ENCODE data around the gene CASP12.

Gene CASP12

DNA sequence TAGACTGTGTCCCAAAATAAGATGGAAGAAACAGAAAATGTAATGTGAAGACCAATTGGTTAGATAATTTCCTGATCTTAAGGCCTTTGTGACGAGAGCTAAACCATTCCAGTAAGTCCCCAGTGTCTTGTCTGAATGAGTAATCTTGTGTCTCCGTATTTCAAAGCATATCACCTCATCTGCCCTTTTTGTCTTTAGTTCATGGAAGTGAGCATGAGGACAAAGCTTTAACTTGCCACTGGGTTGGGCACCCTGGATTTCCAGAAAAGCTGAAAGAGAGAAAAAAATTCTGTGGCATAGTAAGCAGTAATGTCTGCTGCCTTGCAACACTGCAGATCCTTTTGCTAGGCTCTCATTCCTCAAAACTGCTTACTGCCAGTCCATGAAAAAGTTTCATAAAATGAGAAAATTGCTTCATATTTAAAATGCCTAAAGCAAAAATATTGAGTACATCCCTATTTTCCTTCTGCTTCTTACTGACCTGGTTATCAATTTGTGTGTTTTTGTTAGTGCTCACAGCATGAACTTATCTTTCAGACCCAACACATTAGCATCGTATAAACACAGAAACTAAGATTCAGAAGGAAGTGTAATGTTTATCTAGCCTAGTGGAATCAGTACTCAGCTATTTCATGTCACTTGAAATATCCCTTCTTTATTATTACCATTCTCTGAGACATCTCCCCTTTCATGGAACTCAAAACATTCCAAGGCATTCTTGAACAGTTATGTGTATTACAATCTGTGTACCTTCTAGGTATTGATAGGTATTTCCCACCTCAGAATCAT lies 5.3 kb downstream of the CASP12 start:
- no peak for DNase-seq (ENCODE audit: low read depth in 2 of 2)

DNA sequence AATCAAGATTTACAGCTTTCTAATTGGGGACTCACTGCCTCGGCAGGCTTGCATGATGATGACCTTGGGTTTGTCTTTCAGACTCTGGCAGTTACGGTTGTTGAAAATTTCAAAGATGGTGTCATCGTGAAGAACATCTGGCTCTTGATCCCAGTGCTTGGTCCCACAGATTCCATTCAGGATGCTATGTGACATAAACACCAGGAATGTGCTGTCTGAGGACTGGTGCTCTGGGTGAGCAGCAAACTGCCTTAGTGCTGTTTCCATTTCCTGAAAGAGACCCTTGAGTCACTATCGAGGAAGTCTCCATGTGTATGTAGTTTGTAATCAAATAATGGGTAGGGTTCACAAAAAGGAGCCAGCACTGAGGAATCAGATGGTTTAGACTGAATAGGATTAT lies 7.1 kb downstream of the CASP12 start:
- DNase-seq (ENCODE audit: low read depth in 2 of 2): no peak

DNA sequence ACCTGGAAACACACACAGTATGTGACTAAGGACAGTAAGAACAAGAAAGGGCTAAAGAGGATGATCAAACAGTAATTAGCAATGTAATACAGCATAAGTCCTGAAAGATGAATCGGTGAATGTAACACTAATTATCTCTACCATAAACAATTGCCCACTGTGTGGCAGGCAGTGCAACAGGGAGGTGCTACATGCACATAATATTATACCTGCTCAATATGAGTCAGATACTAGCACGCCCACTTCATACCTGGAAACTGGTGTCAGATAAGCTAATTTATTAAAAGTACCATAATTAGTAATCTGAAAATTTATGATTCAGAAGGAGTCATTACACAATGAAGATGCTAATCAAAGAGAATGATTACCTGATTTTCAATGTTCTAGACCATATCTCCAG lies 14.9 kb downstream of the CASP12 start:
- DNase-seq (ENCODE audit: low read depth in 2 of 2): no peak

DNA sequence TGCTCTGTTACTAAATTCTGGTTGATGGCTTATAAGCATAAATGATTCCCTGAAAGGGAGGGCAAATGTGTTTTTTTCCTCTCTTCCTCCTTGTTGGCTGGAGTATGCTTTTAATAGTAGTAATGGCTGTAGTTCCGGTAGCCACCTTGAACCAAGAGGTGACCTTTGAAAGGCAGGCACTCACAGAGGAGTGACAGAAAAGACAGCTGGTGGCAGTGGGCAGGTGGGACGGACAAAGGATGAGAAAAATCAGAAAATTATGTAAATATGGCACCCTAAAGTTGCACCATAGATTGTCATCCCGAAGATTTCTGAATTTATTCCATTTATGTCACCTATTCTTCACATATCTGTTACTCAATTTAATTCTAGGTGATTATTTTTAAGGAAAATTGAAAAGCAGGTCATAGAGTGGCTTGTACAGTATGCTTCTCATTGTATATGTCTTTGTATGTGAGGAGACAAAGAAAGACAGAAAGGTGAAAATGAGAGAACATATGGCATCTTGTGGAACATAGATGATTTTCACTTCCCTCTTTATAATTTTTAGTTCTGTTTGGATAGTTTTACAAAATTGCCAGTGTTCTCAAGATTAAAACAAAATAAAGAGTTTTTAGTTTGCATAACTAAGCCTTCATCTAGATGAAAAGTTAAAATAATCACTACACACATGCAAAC lies 17.0 kb downstream of the CASP12 start:
- no peak for DNase-seq (ENCODE audit: low read depth in 2 of 2)

DNA sequence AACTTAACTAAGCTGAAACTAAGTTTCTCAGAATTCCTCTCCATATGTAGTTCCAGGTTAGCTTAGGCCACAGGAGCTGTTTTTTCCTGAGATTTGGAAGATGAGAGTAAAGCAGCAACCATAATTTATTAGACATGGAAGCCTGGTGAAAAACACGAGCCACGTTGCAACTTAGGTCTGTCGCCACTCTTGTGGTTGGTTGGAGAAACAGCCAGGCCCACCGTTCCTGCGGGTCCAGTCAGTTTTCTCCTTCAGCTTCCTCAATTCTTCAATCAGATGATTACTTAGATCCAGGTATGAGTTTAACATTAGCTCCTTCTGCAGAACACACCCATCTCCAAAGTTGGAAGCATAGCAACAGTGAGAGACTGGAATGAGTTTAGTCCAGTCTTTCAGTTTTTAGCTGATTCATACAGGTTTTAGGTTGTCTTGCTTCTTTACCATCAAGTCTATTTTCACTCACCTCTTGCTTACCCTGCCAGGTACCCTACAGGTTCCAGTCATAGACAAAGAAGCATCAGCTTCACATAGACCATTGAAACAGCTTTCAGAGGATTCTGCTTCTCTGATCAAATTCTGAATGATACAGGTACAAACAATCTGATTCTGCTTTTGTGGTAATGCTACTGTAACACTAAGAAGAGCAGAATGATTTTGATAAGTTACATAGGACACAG lies 18.6 kb downstream of the CASP12 start:
- DNase-seq (ENCODE audit: low read depth in 2 of 2): no peak

DNA sequence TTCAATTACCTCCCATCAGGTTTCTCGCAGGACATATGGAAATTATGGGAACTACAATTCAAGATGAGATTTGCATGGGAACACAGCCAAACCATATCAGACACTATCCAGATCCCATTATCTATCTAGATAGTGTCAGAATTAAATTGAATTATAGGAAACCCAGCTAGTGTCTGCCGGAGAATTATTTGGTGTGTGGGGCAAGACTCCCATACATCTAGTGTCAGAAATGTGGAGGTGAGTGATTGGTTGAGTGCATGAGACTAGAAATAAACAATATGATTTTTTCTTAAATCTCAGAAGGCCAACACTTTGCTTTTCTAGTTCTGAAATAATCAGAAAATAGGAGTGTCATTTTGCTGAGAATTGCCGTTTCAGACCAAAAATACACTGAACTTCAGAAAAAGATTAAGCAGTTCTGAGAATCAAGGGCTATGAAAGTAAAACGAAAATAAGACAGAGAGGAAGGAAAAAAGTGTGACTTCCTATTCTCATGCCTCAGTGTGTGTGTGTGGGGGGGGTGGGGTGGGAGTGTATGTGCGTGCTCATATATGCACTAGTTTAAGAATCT lies 21.3 kb downstream of the CASP12 start:
- DNase-seq (ENCODE audit: low read depth in 2 of 2): no peak

DNA sequence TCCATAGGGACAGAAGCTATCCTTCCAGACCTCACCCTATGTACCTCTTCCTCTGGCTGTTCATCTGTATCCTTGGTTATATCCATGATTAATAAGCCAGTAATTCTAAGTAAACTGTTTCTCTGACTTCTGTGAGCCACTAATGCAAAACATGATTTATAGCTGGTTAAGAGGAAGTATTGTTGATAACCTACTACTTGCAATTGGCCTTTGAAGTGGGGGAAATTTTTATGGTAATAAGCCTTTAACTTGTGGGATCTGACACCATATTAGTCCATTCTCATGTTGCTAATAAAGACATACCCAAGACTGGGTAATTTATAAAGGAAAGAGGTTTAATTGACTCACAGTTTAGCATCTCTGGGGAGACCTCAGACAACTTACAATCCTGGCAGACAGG lies 21.9 kb downstream of the CASP12 start:
- no peak for DNase-seq (ENCODE audit: low read depth in 2 of 2)

DNA sequence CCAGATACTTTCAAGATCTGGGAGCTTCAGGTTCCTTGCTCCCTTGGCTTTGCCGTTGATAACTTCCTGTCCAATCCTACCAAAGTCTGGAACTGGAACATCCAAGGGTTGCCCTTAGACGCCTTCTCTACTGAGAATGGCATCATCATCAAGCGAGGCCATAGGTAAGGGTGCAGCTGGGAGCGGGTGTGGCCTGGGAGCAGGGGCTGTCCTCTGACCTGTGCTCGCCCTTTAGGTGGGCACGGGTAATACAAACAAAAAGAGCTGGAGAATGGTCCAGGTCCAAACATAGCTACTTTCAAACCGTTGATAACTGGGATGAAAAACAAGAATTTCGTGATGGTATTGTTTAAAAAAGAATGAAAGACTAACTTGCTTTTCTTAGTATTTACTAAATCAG lies 25.0 kb downstream of the CASP12 start:
- no peak for DNase-seq (ENCODE audit: low read depth in 2 of 2)

DNA sequence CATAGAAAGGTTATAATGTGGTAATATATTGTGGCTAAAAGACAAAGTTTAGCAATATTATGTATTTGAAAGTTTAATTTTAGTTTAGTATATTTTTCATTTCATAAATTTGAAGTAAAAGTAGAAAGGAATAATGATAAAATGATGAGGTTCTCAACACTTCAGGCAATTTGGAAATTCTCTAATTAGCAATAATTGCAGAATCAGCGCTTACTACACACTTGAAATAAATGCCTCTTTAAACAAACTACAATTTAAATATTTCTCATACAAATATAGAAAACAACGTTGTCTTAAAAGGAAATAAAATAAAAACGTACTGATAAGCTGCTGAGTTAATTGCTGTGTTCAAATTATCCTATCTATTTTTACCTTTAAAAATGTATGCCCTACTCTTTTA lies 25.9 kb downstream of the CASP12 start:
- no peak for DNase-seq (ENCODE audit: low read depth in 2 of 2)

DNA sequence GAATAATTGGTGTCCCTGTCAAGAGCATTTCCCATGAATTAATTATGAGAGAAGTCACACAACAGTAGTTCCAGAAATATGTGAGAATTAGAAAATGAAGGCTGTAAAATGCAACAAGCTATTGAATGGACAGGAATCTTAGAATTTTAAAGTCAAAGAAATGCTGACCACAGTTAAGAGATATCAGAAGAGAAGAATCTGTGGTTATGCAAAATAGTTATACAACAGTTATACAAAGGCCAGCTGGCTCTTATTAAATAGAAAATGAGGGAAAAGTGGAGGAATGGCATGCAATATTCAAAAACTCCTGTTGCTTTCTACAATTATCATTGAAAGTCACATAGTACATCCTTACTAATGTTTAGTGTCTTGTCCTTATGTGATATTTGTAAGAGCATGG lies 27.4 kb downstream of the CASP12 start:
- DNase-seq (ENCODE audit: low read depth in 2 of 2): no peak

DNA sequence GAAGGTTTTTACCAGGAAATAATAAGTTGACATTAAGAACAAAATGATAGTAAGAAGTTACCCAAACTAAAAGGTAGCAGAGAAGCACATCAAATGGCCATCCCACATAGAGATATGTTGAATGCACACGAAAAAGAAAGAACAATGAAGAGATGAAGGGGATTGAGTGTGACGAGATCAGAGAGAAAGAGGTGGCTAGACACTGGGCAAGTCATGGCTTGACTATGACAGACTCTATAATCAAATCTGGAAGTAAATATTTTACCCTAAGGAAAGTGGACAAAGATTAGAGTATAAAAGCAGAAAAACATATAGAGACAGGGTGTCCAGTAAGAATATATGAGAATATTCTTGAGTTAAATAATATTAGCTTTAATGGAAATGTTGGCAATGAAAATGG lies 31.4 kb downstream of the CASP12 start:
- DNase-seq (ENCODE audit: low read depth in 2 of 2): no peak

DNA sequence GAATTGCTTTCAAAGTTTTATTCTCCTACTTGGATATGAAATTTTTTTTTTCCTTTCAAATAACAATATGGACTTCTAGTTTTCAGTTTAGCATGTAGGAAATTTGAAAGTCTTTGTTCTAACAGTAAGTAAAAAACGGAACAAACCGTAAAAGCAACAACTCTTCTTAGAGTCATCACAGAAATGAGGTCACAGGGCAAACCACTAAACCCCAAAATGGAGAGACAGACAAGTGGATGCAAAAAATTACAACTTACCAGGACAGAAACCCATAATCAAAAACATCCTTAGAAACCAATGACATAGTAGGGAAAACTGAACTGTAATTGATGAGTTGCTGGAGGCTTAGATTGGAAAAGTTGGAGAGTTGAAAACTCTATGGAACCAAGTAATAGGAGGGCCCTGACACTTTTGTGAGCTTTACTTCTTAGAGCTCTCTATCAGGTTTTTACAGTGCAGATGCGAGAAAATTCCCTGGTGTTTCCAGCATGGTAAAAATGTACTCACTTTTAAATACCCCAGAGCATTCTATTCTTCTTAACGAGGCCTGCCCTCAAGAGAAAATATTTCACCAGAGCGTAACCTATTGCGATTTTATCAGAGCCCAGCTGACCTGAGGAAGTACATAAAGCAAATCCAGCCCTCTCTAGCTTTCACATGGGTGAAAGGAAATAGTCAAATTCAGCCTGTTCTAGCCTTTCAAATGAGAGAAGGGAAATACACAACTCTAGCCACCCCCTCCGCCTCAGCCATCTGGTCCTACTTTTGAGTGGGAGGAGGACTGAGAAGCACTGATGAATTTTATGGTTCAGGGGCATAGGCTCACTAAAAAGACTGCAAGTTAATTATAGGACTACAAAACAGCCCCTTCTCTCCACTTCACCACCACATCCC lies 39.1 kb downstream of the CASP12 start:
- no peak for DNase-seq (ENCODE audit: low read depth in 2 of 2)

DNA sequence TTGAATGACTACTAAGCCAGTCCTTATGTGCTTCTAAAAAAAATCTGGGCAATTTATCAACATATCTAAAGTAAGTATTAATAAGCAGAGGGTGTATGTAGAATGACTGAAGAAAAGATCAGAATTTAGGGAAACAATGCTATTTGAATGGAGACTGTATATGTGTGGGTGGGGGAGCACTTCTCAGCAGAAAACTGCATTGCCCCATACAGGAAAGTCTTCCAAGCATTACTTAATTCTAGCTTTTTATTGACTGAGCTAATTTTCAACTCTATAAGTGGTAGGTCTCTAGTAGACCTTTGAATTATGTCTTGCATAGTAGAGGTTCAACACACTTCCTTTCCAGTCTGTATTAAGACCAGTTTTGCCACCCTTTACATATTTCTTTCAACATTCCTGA lies 41.7 kb downstream of the CASP12 start:
- no peak for DNase-seq (ENCODE audit: low read depth in 2 of 2)

DNA sequence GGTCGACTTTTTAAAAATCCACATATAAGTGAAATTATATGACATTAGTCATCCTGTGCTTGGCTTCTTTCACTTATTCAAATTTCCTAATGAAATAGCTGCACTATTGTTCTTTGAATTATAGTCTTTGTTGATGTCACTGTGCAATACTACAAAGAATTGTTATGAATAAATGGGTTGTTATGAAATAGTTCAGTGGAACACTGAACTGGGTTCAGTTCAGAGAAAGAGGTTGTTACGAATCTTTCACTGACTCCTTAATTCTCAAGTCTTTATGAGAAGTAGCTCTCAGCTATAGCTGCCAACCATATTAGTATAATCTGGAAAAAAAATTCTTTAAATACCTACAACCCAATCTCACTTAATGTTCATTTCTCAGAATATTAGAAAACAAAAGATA lies 42.3 kb downstream of the CASP12 start:
- DNase-seq (ENCODE audit: low read depth in 2 of 2): no peak

DNA sequence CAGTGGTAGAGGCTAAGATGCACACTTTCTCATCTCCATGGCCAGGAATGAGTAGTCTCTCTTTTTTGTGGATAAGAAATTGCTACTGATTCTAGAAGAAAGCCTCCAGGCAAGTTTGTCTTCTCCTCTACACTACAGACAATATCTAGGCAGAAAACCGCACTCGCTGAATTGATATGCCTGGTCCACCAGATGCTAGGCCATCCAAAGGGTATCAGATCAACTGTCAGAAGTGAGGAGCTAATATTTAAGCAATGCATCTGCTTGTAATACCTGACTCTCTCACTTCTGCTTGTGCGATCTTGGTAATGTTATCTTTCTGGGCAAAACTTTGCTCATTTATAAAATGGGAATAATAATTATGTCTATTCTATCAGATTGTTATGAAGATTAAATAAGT lies 45.0 kb downstream of the CASP12 start:
- no peak for DNase-seq (ENCODE audit: low read depth in 2 of 2)

DNA sequence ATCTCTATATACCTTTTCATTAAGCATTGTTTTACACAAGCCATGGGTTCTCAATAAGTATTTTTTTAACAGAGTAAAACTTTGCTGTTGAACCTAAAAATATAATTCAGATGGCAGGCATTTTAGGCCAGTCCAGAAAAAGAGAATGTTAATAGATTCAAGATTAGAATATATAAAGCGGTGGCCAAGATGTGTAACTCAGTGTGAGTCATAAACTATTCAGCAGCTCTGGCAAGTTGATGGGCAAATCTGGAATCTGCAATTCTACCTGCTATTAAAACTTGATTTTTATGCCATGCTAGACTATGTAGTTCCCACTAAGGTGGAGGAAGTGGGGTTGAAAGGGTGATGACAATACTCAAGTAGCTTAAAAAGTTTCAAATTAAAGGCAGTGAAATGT lies 45.4 kb downstream of the CASP12 start:
- no peak for DNase-seq (ENCODE audit: low read depth in 2 of 2)

DNA sequence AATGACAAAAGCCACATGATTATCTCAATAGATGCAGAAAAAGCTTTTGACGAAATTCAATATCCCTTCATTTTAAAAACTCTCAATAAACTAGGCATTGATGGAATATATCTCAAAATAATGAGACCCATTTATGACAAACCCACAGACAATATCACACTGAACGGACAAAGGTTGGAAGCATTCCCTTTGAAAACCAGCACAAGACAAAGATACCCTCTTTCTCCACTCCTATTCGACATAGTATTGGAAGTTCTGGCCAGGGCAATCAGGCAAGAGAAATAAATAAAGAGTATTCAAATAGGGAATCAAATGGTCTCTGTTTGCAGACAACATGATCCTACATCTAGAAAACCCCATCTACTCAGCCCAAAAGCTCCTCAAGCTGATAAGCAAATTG lies 52.0 kb downstream of the CASP12 start:
- DNase-seq (ENCODE audit: low read depth in 2 of 2): no peak

DNA sequence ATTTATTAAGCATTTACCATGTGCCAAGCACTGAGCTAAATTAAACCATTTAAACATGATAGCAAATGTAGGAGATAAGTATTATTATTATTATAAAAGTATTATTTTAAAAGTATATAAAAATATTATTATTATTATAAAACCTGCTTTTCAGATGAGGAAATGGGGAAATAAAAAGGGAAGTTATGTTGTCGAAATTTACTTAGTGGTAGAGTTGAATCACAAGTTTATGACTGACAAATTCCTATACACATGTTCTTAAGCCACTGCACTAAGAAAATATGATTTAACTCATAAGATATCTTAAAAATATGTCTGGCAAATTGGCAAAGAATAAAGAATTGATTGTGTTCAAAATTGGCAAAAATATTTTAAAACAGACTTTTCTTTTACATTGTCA lies 53.8 kb downstream of the CASP12 start:
- DNase-seq (ENCODE audit: low read depth in 2 of 2): no peak

DNA sequence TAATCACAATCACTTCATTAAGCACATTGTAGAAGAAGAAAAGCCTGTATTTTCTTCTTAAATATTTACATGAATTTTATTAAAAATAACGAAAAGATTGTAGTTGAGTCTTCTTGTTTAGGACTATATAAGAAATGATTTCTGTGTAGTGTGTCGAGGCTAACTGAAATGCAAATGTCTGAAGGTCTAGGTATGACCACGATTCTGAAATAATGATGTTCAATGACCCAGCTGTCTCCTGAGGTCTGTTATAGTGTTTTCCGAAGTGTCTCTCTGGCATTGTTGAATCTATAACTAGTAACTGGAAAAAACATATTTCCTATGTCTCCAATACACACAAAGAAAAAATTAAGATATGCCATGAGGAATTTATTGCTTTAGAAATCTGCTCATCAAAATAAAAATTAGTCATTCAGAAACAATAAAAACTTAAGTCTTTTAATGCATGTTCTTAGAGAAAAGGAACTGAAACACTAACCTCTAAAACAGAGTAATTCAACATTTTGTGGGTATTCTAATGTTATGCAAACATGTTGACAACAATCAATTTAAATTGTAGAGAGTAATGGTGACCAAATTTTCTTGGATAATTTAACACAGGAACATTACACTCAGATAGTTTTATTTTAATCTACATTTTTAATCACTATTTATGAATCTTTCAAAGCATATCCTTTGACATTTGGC lies 55.0 kb downstream of the CASP12 start:
- no peak for DNase-seq (ENCODE audit: low read depth in 2 of 2)

DNA sequence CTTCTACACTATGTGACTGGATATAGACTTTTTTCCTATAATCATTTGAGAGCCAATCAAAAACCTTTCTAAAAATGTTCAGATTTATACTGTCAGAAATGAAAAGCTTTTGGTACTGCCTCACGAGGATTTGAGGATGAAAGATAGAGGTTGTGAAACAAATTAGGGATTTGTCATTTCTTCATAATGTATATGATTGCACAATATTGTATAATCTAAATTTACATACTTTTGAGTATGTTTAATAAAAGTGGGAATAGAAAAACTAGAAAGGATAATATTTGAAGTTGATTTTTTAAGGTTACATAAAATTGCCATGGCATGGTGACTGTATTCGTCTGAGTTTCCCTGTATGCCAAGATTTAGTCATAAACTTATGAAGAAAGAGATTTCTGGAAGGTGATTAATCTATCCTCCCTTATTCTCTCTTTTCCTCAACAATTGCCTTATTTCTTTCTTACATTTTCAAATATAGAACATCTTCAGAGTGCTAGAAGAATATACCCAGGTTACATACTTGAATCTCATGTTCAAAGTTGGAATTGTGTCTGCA lies 56.2 kb downstream of the CASP12 start:
- DNase-seq (ENCODE audit: low read depth in 2 of 2): no peak

DNA sequence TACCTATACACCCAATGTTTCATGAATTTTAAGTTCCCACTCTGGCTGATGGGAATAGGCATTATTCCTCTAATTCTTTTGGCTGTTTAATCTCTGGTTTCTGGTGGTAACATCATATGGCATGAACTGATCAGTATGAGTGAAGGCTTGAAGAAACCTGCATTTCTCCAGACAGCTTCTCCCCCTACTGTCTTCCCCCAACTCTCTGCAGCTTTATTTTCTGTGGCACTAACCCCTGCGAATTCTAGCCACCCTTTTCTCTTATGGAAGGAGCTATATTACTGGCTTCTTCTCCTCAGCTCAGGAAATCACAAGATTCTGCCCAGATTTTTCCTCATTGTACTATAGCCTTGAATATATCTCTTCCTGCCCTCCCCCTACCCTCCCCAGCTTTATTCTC lies 57.1 kb downstream of the CASP12 start:
- no peak for DNase-seq (ENCODE audit: low read depth in 2 of 2)
